Measurements from ENCODE around the gene WRAP73.

WRAP73 gene

GRCh38 chr1:3645666-3646355, 4.1 kb downstream of the WRAP73 start:
- no peak for DNase-seq

GRCh38 chr1:3645247-3645646, 4.7 kb downstream of the WRAP73 start:
- DNase-seq: no peak

GRCh38 chr1:3644273-3644672, 5.6 kb downstream of the WRAP73 start:
- no peak for DNase-seq

- no peak for DNase-seq
Measured at GRCh38 chr1:3642919-3643675, 6.8 kb downstream of the WRAP73 start.

GRCh38 chr1:3641816-3642215, 8.1 kb downstream of the WRAP73 start:
- DNase-seq: no peak

- DNase-seq: no peak
Measured at GRCh38 chr1:3641046-3641760, 8.7 kb downstream of the WRAP73 start.

GRCh38 chr1:3640121-3640837, 9.6 kb downstream of the WRAP73 start:
- DNase-seq: no peak

GRCh38 chr1:3639397-3639911, 10.4 kb downstream of the WRAP73 start:
- no peak for DNase-seq

- DNase-seq: no peak
Measured at GRCh38 chr1:3638676-3639075, 11.2 kb downstream of the WRAP73 start.

GRCh38 chr1:3638027-3638426, 11.9 kb downstream of the WRAP73 start:
- no peak for DNase-seq

GRCh38 chr1:3636531-3636930, 13.4 kb downstream of the WRAP73 start:
- DNase-seq: no peak

- DNase-seq: no peak
Measured at GRCh38 chr1:3636080-3636479, 13.8 kb downstream of the WRAP73 start.

GRCh38 chr1:3634059-3634800, 15.7 kb downstream of the WRAP73 start:
- DNase-seq: no peak

- DNase-seq: no peak
Measured at GRCh38 chr1:3633344-3634058, 16.4 kb downstream of the WRAP73 start.

- DNase-seq: no peak
Measured at GRCh38 chr1:3632716-3633343, 17.1 kb downstream of the WRAP73 start.

- DNase-seq: no peak
Measured at GRCh38 chr1:3632298-3632697, 17.6 kb downstream of the WRAP73 start.

- no peak for DNase-seq
Measured at GRCh38 chr1:3631320-3632260, 18.3 kb downstream of the WRAP73 start.

GRCh38 chr1:3630914-3631313, 19.0 kb downstream of the WRAP73 start:
- no peak for DNase-seq

GRCh38 chr1:3630161-3630611, 19.7 kb downstream of the WRAP73 start:
- DNase-seq: no peak
